Measurements from ENCODE around the gene CCDC141. TPM values are rescaled to one million over a fixed set of nuclear protein-coding genes. Genes with fewer than 3 reads are reported as not detected.

Gene CCDC141
- total RNA-seq, 4 donors from 2014 or later: 0.08 to 1.3 (median 0.73) TPM

DNA sequence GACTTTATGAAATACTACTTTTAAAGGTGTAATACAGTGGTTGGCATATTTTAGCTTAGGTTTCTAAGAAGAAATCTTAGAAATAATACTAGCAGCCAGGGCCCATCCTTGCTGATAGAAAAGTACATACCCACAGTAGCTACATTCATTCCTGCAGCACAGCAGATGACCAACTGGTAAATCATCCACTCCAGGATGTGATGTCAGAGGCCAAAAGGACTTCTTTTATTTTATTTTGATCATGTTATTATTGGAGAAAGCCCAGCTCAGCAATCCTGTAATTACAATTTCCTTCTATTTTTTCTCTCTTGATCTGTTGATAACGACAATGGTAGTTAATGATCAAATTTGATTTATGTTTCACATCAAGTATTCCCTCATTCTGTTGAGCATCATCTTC, 224.8 kb downstream of the CCDC141 start:
- Histone ChIP-seq H3K4me3 (no peak overlapping the region), H3K4me1 (peaks cover 6% of the 10 kb centered on the region), H3K36me3 (no peaks in the 10 kb centered on the region), H3K27me3 (no peaks in the 10 kb centered on the region), H3K9me3 (no peaks in the 10 kb centered on the region), H3K27ac (no peak overlapping the region)
- no peak for TF ChIP-seq EP300 (IDR thresholded peaks at IDR 0.05)
- TF ChIP-seq, protein P1, sequence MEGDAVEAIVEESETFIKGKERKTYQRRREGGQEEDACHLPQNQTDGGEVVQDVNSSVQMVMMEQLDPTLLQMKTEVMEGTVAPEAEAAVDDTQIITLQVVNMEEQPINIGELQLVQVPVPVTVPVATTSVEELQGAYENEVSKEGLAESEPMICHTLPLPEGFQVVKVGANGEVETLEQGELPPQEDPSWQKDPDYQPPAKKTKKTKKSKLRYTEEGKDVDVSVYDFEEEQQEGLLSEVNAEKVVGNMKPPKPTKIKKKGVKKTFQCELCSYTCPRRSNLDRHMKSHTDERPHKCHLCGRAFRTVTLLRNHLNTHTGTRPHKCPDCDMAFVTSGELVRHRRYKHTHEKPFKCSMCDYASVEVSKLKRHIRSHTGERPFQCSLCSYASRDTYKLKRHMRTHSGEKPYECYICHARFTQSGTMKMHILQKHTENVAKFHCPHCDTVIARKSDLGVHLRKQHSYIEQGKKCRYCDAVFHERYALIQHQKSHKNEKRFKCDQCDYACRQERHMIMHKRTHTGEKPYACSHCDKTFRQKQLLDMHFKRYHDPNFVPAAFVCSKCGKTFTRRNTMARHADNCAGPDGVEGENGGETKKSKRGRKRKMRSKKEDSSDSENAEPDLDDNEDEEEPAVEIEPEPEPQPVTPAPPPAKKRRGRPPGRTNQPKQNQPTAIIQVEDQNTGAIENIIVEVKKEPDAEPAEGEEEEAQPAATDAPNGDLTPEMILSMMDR (IDR thresholded peaks at IDR 0.05): no peak
- TF ChIP-seq POLR2AphosphoS5 (IDR thresholded peaks at IDR 0.05): no peak
- TF ChIP-seq POLR2A (IDR thresholded peaks at IDR 0.05): no peak
- no peak for DNase-seq (ENCODE audit: low spot score in 2 of 2)
- 0% methylated on average over 1 of the region's 1 CpG for WGBS

DNA sequence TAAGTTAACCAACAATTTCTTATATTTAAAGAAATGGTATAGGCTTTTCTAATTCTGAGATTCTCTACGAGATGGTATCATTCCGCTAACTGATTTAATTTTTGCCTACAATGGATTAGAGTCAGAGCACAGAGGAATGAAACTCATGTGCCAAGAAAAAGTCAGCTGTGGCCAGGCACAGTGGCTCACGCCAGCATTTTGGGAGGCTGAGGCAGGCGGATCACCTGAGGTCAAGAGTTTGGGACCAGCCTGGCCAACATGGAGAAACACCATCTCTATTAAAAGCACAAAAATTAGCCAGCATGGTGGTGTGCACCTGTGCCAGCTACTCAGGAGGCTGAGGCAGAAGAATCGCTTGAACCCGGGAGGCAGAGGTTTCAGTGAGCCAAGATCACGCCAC, 225.8 kb downstream of the CCDC141 start:
- TF ChIP-seq POLR2A (IDR thresholded peaks at IDR 0.05): no peak
- no peak for TF ChIP-seq EP300 (IDR thresholded peaks at IDR 0.05)
- TF ChIP-seq, protein P1 (IDR thresholded peaks at IDR 0.05): no peak
- TF ChIP-seq POLR2AphosphoS5 (IDR thresholded peaks at IDR 0.05): no peak
- Histone ChIP-seq H3K36me3 (no peaks in the 10 kb centered on the region), H3K27ac (no peak overlapping the region), H3K4me3 (no peak overlapping the region), H3K4me1 (peaks cover 6% of the 10 kb centered on the region), H3K9me3 (no peaks in the 10 kb centered on the region), H3K27me3 (no peaks in the 10 kb centered on the region)
- DNase-seq (ENCODE audit: low spot score in 2 of 2): no peak
- 84% methylated on average over 7 of the region's 7 CpGs for WGBS

DNA sequence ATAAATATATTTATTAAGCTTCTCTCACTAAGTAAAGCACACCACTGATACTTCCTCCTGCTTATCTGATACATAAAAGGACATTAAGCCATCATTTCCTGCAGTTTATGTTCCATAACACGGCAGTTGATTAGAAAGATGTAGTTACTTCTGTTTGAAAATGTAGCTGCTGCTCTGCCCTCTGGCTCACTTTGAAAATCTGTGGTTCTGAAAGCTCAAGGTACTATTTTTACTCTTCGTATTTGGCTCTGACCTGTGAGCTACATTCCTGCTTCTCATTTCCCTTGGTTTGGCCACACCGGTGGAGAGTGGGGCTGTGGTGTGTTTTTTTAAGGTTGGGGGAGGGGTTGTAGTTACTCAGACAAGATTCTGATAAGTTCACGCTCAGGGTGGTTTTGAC, 229.9 kb downstream of the CCDC141 start:
- DNase-seq (ENCODE audit: low spot score in 2 of 2): no peak
- TF ChIP-seq POLR2A (IDR thresholded peaks at IDR 0.05): no peak
- TF ChIP-seq POLR2AphosphoS5 (IDR thresholded peaks at IDR 0.05): no peak
- TF ChIP-seq, protein P1 (IDR thresholded peaks at IDR 0.05): no peak
- no peak for TF ChIP-seq EP300 (IDR thresholded peaks at IDR 0.05)

DNA sequence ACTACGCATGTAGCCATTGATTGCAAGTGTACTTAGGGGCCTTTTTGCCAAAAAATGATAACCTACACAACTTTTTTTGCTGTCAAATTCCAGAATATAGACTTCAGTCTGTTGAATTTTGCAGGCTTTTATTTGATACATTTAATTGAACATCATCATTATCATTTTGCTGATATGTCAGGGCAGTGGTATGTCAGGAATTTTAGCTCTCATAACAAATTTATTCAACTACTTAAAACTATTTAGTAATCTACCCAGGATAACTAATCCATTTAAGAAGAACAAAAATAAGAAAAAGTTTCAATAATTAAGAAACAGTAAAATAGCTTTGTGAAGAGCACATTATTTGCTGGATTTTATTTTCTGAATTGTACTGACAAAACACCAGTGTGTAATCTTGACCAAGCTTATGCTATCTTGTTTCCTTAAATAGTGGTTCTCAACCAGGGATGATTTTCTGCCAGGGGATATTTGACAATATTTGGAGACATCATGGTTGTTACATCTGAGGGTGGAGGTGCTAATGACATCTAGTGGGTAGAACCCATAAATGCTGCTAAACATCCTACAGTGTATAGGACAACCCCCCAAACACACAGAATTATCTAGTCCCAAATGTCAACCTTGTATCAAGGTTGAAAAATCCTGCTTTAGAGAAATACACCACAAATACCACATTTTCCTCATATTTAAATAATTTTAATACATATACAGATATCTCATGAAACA, 230.6 kb downstream of the CCDC141 start:
- no peak overlapping the region for H3K4me3 ChIP-seq
- 92% methylated on average over 1 of the region's 1 CpG for WGBS
- no peaks in the 10 kb centered on the region for H3K36me3 ChIP-seq
- no peaks in the 10 kb centered on the region for H3K4me1 ChIP-seq
- no peak overlapping the region for H3K27ac ChIP-seq
- no peaks in the 10 kb centered on the region for H3K27me3 ChIP-seq
- DNase-seq (ENCODE audit: low spot score in 2 of 2): no peak
- H3K9me3 ChIP-seq: no peaks in the 10 kb centered on the region
- TF ChIP-seq, protein P1 (IDR thresholded peaks at IDR 0.05): no peak
- no peak for TF ChIP-seq EP300 (IDR thresholded peaks at IDR 0.05)
- no peak for TF ChIP-seq POLR2A (IDR thresholded peaks at IDR 0.05)
- no peak for TF ChIP-seq POLR2AphosphoS5 (IDR thresholded peaks at IDR 0.05)

More for the DNA sequence above, 229.9 kb downstream of the CCDC141 start:
- H3K4me1 ChIP-seq: no peaks in the 10 kb centered on the region
- no peaks in the 10 kb centered on the region for H3K9me3 ChIP-seq
- no peaks in the 10 kb centered on the region for H3K36me3 ChIP-seq
- no peak overlapping the region for H3K4me3 ChIP-seq
- H3K27me3 ChIP-seq: no peaks in the 10 kb centered on the region
- 27% methylated on average over 4 of the region's 4 CpGs for WGBS
- no peak overlapping the region for H3K27ac ChIP-seq

DNA sequence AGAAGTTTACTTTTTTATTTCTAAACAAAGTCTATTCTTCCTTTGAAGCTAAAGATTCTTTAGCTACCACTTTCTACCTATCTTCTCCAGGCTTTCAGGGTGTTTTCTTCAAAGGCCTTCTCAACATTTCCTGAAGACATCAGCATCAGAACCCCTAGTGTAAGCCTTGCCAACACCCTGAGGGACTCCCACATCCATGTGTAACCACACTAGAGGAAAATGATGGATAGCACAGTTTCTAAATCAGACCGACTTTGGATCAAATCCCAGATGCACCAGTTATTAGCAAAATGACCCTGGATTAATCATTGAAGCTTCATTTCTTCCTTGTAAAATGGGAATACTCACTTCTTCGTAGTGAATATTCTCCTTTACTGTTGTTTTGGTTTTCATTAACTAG, 238.0 kb downstream of the CCDC141 start:
- 66% methylated on average over 2 of the region's 2 CpGs for WGBS
- H3K36me3 ChIP-seq: no peaks in the 10 kb centered on the region

More for the DNA sequence above, 238.0 kb downstream of the CCDC141 start:
- TF ChIP-seq, protein P1 (IDR thresholded peaks at IDR 0.05): no peak
- TF ChIP-seq EP300 (IDR thresholded peaks at IDR 0.05): no peak
- no peak for TF ChIP-seq POLR2A (IDR thresholded peaks at IDR 0.05)
- TF ChIP-seq POLR2AphosphoS5 (IDR thresholded peaks at IDR 0.05): no peak
- Histone ChIP-seq H3K9me3 (no peaks in the 10 kb centered on the region), H3K4me3 (no peak overlapping the region), H3K27me3 (no peaks in the 10 kb centered on the region), H3K4me1 (no peaks in the 10 kb centered on the region), H3K27ac (no peak overlapping the region)
- DNase-seq (ENCODE audit: low spot score in 2 of 2): no peak
